GM23338 (cell line): ENCODE results near the gene SPRED3. TPM values are rescaled to one million over a fixed set of nuclear protein-coding genes. Genes with fewer than 3 reads are reported as not detected.
A peak's percentile ranks its signal among the peaks of the same experiment; 100 is the strongest.

Experiments used
- ATAC-seq: fragments of 200-7000 bp; cut with Tn5 transposase; 3 replicates; pipeline ENCODE4 v1.9.1; 2020
- DNase-seq: peaks from one replicate; pipeline ENCODE4 v3.0.0-alpha.2; 2015; ENCODE audit warnings: low spot score
- H2AFZ ChIP-seq: fragments of 200-600 bp; sonication (generic); 2 replicates; pipeline ENCODE4 v1.8.0; 2016; ENCODE audit warnings: antibody characterized with exemption, mild to moderate bottlenecking, moderate library complexity
- H3F3A ChIP-seq: fragments of 200-600 bp; sonication (generic); replicated peaks from 2 replicates; pipeline ENCODE4 v1.8.0; 2017; ENCODE audit warnings: antibody characterized with exemption, mixed run types, low read depth
- H3K27ac ChIP-seq: fragments of 200-600 bp; sonication (generic); 2 replicates; pipeline ENCODE4 v1.6.1; 2016; ENCODE audit warnings: low read depth
- H3K27me3 ChIP-seq: fragments of 200-600 bp; sonication (generic); 2 replicates; pipeline ENCODE4 v1.8.0; 2016; ENCODE audit warnings: mild to moderate bottlenecking, mixed run types, moderate library complexity; ENCODE audit not compliant: insufficient read depth
- H3K36me3 ChIP-seq: fragments of 200-600 bp; sonication (generic); 2 replicates; pipeline ENCODE4 v1.8.0; 2016; ENCODE audit warnings: mild to moderate bottlenecking; ENCODE audit not compliant: insufficient read depth
- H3K4me1 ChIP-seq: fragments of 200-600 bp; sonication (generic); 2 replicates; pipeline ENCODE4 v1.8.0; 2016; ENCODE audit warnings: mild to moderate bottlenecking, moderate library complexity; ENCODE audit not compliant: insufficient read depth
- H3K4me2 ChIP-seq: fragments of 200-600 bp; sonication (generic); 2 replicates; pipeline ENCODE4 v1.7.1; 2017; ENCODE audit warnings: mixed run types
- H3K4me3 ChIP-seq: fragments of 200-600 bp; sonication (generic); 2 replicates; pipeline ENCODE4 v1.6.1; 2016; ENCODE audit warnings: mixed run types
- H3K79me2 ChIP-seq: fragments of 200-600 bp; sonication (generic); replicated peaks from 2 replicates; pipeline ENCODE4 v1.8.0; 2017; ENCODE audit warnings: mild to moderate bottlenecking; ENCODE audit not compliant: insufficient read depth
- H3K9me2 ChIP-seq: fragments of 200-600 bp; sonication (generic); 2 replicates; pipeline ENCODE4 v1.8.0; 2017; ENCODE audit not compliant: insufficient read depth
- H4K20me1 ChIP-seq: fragments of 200-600 bp; sonication (generic); replicated peaks from 2 replicates; pipeline ENCODE4 v1.8.0; 2017; ENCODE audit warnings: mild to moderate bottlenecking; ENCODE audit not compliant: insufficient read depth
- H3K27ac Mint-ChIP-seq: 2 replicates; pipeline ENCODE4 v1.8.0; 2020; ENCODE audit warnings: inconsistent platforms, mild to moderate bottlenecking, moderate library complexity, mixed read lengths
- H3K27me3 Mint-ChIP-seq: 3 replicates; pipeline ENCODE4 v1.8.0; 2022; ENCODE audit warnings: low read depth, mild to moderate bottlenecking, moderate library complexity, mixed read lengths, inconsistent platforms; ENCODE audit not compliant: insufficient read depth, poor library complexity
- H3K36me3 Mint-ChIP-seq: 3 replicates; pipeline ENCODE4 v1.8.0; 2021; ENCODE audit warnings: low read depth, mild to moderate bottlenecking, inconsistent platforms, moderate library complexity, mixed read lengths
- H3K4me1 Mint-ChIP-seq: 3 replicates; pipeline ENCODE4 v1.8.0; 2020; ENCODE audit warnings: mild to moderate bottlenecking, inconsistent platforms, mixed read lengths
- H3K4me3 Mint-ChIP-seq: 3 replicates; pipeline ENCODE4 v1.8.0; 2021; ENCODE audit warnings: moderate library complexity, mild to moderate bottlenecking, inconsistent platforms, mixed read lengths
- H3K9me3 Mint-ChIP-seq: 3 replicates; pipeline ENCODE4 v1.8.0; 2020; ENCODE audit warnings: moderate library complexity, mild to moderate bottlenecking, inconsistent platforms, mixed read lengths
- CREB1 ChIP-seq: fragments of 250-450 bp; sonication (Bioruptor Pico); IDR thresholded peaks from 2 replicates; pipeline ENCODE4 v1.5.0; 2020; ENCODE audit warnings: low read depth, mild to moderate bottlenecking, moderate library complexity
- CTCF ChIP-seq, 2 experiments: fragments of 200-600 bp in 1 of 2; sonication (generic) in 1 of 2; conservative IDR thresholded peaks; 2 replicates each; pipeline versions ENCODE4 v1.5.1 to v1.6.1; 2016 to 2017; ENCODE audit warnings: antibody characterized with exemption in 2 of 2, low read depth in 2 of 2, mild to moderate bottlenecking in 2 of 2, moderate library complexity in 1 of 2
- JUNB ChIP-seq: IDR thresholded peaks from one replicate; pipeline ENCODE4 v1.6.1; 2016; ENCODE audit warnings: antibody characterized with exemption; ENCODE audit not compliant: unreplicated experiment
- NANOG ChIP-seq: IDR thresholded peaks from 2 replicates; pipeline ENCODE4 v1.6.1; 2016; ENCODE audit warnings: antibody characterized with exemption, borderline replicate concordance
- POLR2AphosphoS5 ChIP-seq: IDR thresholded peaks from 2 replicates; pipeline ENCODE4 v1.6.1; 2016; ENCODE audit warnings: antibody characterized with exemption, low read depth
- REST ChIP-seq: IDR thresholded peaks from one replicate; pipeline ENCODE4 v1.6.1; 2018; ENCODE audit warnings: antibody characterized with exemption; ENCODE audit not compliant: unreplicated experiment
- STAT1 ChIP-seq: IDR thresholded peaks from one replicate; pipeline ENCODE4 v1.6.1; 2016; ENCODE audit warnings: antibody characterized with exemption; ENCODE audit not compliant: unreplicated experiment
- ZNF331 ChIP-seq: fragments of 250-450 bp; sonication (Bioruptor Pico); IDR thresholded peaks from 2 replicates; pipeline ENCODE4 v1.5.0; 2020; ENCODE audit warnings: low read depth, mild to moderate bottlenecking, moderate library complexity
- polyA plus RNA-seq: library from polyadenylated mRNA; unstranded; fragments of >200 nt; fragmentation: Nextera tagmentation; extraction: Ambion mirVana; gene quantifications from 2 replicates; pipeline ENCODE4 v1.2.1, GENCODE V29; 2016
- total RNA-seq: library from RNA; depleted of rRNA; stranded (reverse); fragments of >200 nt; shearing (Covaris generic); gene quantifications from 2 replicates; pipeline ENCODE4 v1.2.3, GENCODE V29; 2014
- TF ChIP-seq, protein P1 (sequence below): IDR thresholded peaks from 2 replicates; pipeline ENCODE4 v1.6.1; 2016; ENCODE audit warnings: antibody characterized with exemption

The SPRED3 gene
- total and polyA plus RNA-seq, 2 experiments from 2014 or later: 3.9 to 11.6 TPM

DNA sequence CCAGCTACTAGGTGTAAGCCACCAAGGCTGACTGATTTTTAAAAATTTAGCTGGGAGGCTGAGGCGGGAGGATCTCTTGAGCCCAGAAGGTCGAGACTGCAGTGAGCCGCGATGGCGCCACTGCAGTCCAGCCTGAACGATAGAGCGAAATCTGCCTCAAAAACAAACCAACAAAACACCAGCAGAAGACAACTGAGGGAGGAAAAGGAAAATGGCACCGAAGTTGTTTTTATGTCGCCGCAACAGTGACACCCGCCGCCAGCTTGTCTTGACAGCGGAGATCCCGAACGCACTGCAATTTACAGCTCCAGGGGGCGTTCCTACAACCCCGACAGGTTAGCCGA lies 14.1 kb downstream of the SPRED3 start (continued):
- TF ChIP-seq CTCF (conservative IDR thresholded peaks at IDR 0.05; ENCODE audit: low read depth in 2 of 2): no peak
- TF ChIP-seq ZNF331 (CRISPR knock-in tag): no peak
- TF ChIP-seq NANOG: no peak

DNA sequence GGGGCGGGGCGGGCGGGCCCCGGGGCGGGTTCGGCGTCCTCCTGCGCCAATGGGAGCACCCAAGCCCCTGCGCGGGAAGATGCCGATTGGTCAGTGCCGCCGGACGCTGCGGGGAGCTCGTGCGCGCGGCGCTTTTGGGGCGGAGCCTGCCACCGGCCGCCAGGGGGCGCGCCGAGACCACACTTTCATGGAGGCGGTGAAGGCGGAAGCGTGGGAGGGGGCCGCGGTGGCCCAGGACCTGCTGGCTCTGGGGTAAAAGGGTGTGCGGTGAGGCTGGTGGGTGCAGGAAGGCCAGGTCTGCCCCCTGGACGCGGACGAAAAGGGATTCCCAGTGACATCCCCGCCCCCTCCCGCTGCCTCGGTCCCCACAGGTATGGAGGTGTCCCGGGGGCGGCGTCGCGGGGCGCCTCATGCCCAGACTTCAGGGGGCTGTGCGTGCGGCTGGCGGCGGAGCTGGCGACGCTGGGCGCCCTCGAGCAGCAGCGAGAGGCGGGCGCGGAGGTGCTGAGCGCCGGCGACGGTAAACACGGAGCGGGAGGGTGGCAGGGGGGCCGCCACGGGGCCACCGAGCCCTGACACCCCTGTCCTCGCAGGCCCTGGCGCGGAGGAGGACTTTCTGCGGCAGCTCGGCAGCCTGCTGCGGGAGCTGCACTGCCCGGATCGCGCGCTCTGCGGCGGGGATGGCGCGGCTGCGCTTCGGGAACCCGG lies 14.6 kb downstream of the SPRED3 start, which contains the start of gene FAM98C:
Gene FAM98C (plus strand): TSS at position 127 of the 708 bp plus-strand sequence. CDS start 61 bp downstream, at position 188.
- peak within 1 kb of the TSS; percentile 91 for H2AFZ ChIP-seq
- H3K9me3 Mint-ChIP-seq: no peaks in the 10 kb centered on the region; the same call in 2 of the 3 replicates
- H3K4me1 ChIP-seq: no peaks in the 10 kb centered on the region
- H3F3A ChIP-seq: no peaks in the 10 kb centered on the region
- peaks cover 45% of the 10 kb centered on the region for H3K27me3 ChIP-seq
- H3K4me1 Mint-ChIP-seq: 0 out of 3 replicates have a peak, but pooled peaks cover 6% of the 10 kb centered on the region
- H3K4me3 ChIP-seq: peak within 1 kb of the TSS; percentile 79
- peak; percentile 98 for DNase-seq
- no peaks in the 10 kb centered on the region for H3K9me2 ChIP-seq
- H3K27ac Mint-ChIP-seq: no peak within 1 kb of the TSS
- peak within 1 kb of the TSS; percentile 75 for H3K4me3 Mint-ChIP-seq
- no peaks in the 10 kb centered on the region; the same call in 1 of the 2 replicates for H4K20me1 ChIP-seq
- peaks cover 39% of the 10 kb centered on the region for H3K27me3 Mint-ChIP-seq
- H3K79me2 ChIP-seq: no peaks in the 10 kb centered on the region
- H3K36me3 Mint-ChIP-seq: no peaks in the 10 kb centered on the region; the same call in 2 of the 3 replicates
- H3K27ac ChIP-seq: no peak within 1 kb of the TSS
- no peaks in the 10 kb centered on the region for H3K36me3 ChIP-seq
- peak; percentile 91 for ATAC-seq
- peak within 1 kb of the TSS; percentile 91 for H3K4me2 ChIP-seq
- peak; percentile 41; the same call in 1 of the 2 replicates for TF ChIP-seq POLR2AphosphoS5
- TF ChIP-seq CREB1 (CRISPR knock-in tag): peak; percentile 82
- TF ChIP-seq JUNB: no peak
- peak; percentile 74 to 93 for TF ChIP-seq CTCF (conservative IDR thresholded peaks at IDR 0.05; ENCODE audit: low read depth in 2 of 2)

GRCh38 chr19:38404858-38405257 lies 16.4 kb downstream of the SPRED3 start:
- ATAC-seq (no peak), DNase-seq (no peak)
- H3K36me3 ChIP-seq: no peaks in the 10 kb centered on the region
- H2AFZ ChIP-seq: no peak overlapping the region
- Mint-ChIP-seq H3K27me3 (peaks cover 25% of the 10 kb centered on the region), H3K27ac (no peak overlapping the region), H3K36me3 (peaks cover 3% of the 10 kb centered on the region; the same call in 1 of the 3 replicates), H3K4me3 (peak overlapping the region; percentile 75; the same call in 2 of the 3 replicates), H3K4me1 (no peaks in the 10 kb centered on the region; the same call in 2 of the 3 replicates), H3K9me3 (no peaks in the 10 kb centered on the region; the same call in 2 of the 3 replicates)
- H3K27me3 ChIP-seq: peaks cover 28% of the 10 kb centered on the region
- H3K4me3 ChIP-seq: no peak overlapping the region
- no peaks in the 10 kb centered on the region for H3F3A ChIP-seq
- H3K79me2 ChIP-seq: no peaks in the 10 kb centered on the region
- no peaks in the 10 kb centered on the region for H3K4me1 ChIP-seq
- H4K20me1 ChIP-seq: no peaks in the 10 kb centered on the region; the same call in 1 of the 2 replicates
- H3K27ac ChIP-seq: no peak overlapping the region
- no peaks in the 10 kb centered on the region for H3K9me2 ChIP-seq
- no peak overlapping the region for H3K4me2 ChIP-seq
- TF ChIP-seq STAT1: no peak
- TF ChIP-seq, protein P1, sequence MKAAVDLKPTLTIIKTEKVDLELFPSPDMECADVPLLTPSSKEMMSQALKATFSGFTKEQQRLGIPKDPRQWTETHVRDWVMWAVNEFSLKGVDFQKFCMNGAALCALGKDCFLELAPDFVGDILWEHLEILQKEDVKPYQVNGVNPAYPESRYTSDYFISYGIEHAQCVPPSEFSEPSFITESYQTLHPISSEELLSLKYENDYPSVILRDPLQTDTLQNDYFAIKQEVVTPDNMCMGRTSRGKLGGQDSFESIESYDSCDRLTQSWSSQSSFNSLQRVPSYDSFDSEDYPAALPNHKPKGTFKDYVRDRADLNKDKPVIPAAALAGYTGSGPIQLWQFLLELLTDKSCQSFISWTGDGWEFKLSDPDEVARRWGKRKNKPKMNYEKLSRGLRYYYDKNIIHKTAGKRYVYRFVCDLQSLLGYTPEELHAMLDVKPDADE: no peak
- no peak for TF ChIP-seq NANOG
- no peak for TF ChIP-seq ZNF331 (CRISPR knock-in tag)
- no peak for TF ChIP-seq CREB1 (CRISPR knock-in tag)
- TF ChIP-seq REST: no peak
- TF ChIP-seq JUNB: no peak
